Hematopoietic multipotent progenitor cell treated with erythropoietin and hydrocortisone succinate and interleukin-3 and kit ligand, for 4 days (in vitro differentiated cells): Measurements from ENCODE around the gene SUPT4H1.

Source experiments
- DNase-seq: peaks from one replicate; pipeline ENCODE4 v3.0.0-alpha.2; 2015

Gene SUPT4H1

DNA sequence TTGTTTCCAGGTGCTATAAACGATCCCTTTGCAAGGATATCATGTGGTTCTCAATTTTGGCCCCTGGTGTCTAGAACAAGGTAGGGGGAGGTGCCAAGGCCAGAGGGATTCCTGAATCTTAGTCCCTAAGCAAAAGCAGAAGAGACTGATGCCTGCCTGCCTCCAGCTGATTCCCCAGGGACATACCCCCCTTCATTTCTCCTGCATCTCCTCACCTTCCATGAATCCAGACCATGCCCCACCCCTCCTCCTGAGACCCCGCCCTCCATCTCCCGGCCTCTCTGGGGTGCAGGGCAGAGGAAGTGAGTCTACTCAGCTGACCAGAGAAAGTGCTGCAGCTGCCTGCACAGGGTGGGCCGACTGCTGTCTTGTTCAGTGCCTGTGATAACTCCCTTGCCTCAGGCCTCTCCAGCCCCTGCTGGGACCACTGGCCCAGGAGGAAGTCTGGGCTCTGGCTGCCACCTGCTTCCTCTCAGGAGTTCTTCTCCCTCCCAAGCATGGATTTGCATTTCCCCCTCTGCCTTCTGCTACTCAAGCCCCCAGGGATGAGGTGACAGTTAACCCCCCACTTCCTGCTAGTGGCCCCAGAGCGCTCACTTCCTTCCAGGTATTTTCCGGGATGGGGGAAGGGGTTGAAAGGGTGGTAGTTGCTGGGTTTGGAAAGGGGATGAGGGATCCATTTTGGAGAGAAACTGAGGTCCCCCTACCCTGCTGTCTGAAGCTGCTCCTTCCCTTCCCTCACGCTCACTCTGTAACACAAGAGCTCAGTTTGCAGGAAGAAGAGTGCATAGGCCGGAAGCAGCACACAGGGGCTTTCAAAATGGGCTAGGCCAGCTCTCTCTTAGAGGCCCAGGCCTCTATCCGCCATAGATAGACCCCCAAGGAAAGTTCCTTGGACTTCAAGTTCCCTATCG lies 12.9 kb downstream of the SUPT4H1 start:
- peak; percentile 93 for DNase-seq

DNA sequence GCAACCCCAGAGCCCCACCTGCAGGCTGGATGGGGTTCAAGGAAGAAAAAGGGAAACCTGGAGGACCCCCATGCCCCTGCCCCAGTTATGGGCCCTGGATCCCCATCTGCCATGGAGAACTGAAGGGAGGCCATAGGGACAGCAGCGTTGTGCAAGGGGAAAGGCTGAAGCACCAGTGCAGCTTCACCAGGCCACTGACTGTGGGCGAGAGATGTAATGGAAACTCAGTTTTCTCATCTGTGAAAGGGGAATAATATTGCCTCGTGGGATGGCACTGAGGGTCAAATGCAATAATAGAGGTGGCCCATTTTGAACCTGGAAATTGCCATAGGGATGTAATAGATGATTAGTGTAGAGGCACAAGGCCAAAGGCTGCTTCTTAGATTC lies 13.6 kb downstream of the SUPT4H1 start:
- DNase-seq: no peak

DNA sequence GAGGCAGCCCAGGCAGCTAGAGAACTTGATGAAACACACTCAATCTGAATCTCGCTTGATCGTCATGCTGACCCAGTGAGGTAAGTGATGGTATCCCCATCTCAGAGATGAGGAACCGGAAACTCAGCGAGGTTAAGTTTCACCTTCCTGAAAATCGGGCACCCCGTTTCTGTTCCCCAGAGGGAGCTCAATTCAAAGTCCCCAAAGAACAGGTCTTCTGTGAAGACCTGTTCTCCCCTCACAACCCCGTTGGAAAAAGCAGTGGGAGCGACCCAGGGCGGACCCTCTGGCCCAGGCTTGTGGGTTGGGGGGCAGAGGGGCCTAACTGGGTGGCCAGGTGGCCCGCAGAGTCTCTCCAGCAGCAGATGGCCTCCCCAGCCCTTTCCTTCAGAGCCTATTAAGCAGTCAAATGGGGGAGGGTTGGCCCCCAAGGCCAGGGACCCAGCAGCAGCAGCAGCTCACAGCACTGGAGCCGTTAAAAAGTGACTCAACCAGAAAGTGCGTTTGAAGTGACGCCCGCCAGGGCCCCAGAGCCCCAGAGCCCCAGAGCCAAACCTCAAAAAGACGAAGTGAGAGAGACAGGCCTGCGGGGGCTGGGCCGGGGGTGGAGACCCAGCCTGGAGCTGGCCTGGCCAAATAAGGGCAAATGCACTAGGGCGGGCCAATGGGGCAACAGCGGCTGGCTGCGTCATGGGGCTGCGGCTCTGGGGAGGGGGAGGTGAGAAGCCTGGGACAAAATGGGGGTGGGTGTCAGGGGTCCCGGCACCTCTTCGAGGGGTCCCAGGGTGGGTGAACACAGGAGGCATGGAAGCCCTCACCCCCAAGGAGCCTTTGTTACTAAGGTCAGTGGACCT lies 14.2 kb downstream of the SUPT4H1 start:
- peak; percentile 99 for DNase-seq

DNA sequence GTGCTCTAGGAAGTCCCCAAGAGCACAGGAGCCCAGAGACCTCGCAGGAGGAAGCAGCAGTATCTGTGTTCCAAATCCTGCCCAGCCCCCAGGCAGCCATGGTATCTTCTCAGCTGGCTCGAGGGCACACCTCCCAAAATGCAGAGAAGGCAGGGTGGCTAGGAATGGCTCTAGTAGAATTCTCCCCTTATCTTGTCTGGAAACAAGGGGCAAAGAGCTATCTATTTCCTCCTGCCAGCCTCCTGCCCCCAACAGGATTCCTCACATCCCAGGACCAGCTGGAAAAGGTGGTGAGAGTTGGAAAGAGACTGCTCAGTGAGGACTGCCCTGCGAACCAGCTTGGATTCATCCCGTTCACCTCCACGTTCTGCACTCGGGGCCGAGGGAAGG lies 14.8 kb downstream of the SUPT4H1 start:
- DNase-seq: peak; percentile 92

DNA sequence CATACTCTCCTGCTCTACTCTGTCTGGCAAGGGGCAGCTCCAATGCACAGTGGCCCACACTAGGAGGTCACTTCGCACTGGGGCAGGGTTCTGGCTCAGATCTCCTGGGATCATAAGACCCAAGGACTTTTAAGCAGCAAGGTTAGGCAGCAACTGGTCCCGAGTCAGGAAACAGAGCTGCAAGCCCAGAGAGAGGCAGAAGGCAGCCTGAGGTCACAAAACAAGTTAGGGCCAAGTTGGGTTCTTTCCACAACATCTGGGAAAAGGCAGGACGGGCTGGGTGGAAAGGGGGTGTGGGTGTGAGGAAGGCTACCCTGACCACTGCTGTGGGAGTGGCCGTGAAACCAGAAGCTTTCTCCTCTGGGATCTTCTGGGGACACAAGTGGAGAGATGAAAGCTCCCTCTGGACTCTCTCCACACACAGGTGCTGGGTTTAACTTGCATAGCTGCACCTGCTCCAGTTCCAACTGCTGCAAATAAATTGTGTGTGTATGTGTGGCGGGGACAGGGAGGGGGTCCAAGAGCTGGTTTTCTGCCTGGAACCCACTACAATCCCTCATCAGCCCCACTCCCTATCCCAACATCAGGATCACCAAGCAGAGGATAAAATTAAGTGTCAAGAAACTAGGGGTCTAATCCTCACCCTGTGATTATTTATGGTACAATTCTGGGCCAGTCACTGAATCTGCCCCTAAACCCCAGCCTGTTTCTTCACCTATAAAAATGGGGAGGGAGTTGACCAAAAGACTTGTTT lies 15.4 kb downstream of the SUPT4H1 start:
- peak; percentile 51 for DNase-seq

DNA sequence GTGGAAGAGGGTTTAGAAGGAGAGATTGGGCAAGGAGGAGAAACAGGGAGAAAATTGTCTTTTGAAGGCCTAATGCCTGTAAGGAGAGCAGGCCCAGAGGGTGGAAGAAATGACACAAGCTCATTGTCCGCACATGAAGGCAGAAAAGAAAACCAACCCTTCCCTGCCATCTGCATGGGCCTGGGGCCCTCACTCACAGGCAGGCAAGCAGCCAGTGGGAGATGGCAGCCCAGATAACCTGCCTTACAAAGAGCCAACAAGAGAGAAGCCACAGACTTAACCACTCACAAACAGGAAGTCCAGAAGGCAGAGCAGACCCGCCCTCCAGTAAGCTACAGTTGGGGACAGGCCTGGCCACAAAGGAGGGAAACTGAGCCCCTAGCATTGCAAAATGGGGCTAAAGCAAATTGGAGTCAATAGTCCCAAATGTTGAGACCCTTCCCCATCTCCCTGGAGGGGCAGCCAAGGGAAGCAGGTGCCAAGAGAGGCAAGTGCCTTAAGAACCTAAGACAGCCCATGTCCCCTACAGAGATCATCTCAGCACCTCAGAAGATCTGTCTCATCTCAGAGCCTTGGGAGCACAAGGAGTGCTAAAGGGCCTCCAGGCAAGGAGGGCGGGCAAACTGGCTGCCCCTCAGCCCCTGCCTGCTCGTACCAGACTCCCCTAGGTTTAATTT lies 16.1 kb downstream of the SUPT4H1 start:
- DNase-seq: peak; percentile 96

DNA sequence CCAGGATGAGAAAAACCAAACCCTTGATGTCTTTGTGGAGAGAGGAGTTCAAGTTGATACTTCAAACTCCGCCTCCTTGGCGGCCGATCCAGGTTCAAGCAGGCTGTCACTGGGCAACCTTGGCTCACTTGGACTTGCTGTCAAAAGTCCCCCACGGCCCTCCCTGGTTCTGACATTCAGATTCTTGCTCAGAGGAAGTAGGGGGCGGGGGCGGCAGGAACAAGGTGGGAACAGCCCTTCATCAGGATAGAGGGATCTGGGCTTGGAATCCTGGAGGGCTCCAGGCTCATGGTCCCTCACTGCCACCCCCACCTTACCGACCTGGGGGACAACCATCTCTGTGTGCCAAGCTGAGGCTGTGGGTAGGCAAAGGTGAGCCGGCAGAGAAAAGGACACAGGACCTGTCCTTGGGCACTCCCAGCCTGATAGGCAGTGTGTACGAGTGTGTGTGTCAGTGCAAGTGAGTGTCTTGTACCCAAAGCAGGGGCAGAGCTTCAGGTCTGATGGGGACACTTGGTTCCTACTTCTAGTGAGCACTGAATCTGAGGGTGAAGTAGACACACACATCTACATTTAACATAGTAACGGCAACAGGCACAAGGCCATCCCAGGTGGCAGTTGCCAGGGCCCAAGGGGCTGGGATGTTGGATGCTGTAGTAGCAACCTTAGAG lies 16.8 kb downstream of the SUPT4H1 start:
- DNase-seq: peak; percentile 66

DNA sequence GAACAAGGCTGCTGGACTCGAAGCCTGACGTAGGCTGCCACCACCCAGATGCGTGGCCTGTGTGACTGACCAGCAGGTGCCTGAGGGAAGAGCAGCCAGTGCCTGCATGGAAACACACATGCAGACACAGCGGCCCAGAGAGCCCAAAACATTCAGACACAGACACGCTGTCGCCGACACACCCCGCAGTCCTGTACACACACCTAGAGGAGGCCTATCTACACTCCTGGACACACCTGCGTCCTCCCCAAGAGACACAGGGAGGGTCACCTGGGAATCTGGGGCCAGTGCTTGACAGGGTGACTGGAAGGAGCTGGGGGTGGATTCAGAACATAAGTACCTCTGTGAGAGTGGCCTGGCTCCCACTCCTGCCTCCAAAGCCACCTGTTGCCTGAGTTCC lies 17.3 kb downstream of the SUPT4H1 start:
- no peak for DNase-seq

DNA sequence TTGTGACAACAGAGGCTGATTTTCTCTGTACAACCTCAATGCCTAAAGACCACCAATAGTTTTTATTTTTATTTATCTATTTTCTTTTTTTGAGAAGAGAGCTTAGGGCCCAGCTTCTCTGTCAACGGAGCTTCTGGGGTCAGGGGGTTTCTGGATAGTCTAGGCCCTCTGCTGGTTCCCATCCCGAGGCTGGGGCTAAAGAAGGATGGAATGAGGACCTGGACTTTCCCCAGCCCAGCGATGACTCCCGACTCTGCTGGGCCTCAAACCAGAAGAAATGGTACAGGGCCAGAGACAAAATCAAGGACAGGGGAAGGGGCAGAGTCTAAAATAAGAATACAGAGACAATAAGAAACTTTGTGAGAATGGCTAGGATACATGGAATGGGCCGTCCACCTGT lies 17.7 kb downstream of the SUPT4H1 start:
- DNase-seq: no peak

DNA sequence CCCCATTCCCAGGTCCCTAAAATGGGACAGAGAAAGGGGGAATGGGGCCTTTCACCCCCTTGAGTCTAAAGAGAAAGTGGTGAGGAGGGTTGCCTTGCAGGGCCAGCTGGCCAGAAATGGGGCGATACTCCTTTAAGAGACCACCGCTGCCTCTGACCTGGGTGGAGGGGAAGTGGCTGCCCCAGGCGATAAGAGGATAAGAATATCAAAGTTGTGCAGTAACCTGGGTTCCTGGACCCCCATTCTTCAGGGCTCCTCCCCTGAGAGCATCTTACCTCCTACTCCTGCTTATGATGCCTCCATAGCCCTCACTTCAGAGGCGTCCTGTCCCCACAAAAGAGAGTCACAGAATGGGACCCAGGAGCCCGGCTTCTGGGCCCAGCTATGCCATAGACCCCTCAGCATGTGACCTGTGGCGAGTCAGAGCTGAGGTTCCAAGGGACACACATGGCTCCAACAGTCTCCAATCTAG lies 18.2 kb downstream of the SUPT4H1 start:
- peak; percentile 95 for DNase-seq

DNA sequence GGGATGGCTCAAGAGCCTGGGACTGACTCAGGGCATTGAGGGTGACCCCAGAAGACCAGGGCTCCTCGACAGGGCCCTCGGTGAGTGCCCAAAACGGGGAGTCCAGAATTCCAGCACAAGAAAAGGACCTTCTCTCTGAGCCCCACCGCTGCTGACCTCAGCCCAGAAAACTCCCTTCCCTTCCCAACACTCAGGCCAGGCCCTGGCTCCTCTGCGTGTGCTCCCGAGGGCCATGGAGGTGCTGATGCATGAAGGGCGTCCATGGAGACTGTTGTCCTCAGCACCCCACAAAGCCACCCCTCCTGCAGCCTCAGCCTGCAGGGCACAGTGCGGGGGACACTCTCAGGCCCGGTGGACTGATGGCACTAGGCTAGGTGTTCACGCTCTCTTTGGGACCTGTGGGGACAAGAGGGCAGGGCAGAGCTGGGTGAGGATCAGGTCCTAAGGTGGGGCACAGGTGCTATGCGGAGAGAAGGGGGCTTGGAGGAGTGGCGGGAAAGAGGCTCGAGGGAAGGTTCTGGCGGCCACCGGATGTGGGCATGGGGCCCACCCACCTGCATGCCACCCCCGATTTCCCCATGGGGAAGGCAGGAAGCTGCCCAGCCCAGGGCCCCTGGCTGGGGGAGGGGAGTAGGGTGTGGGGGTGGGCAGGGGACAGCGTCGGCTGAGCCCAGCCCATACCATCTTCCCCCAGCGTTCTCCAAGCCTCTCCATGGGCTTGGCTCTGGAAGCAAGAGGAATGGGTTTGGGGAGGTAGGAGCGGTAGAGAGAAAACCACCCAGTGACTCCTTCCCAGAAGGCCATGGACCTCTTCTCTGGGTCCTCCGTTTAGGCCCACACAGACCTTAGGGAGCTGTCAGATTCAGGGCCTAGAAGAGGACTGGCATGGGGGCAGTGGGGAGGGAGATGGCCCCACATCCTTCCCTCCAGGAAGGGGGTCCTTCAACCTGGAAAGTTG lies 18.9 kb downstream of the SUPT4H1 start:
- DNase-seq: peak; percentile 92

DNA sequence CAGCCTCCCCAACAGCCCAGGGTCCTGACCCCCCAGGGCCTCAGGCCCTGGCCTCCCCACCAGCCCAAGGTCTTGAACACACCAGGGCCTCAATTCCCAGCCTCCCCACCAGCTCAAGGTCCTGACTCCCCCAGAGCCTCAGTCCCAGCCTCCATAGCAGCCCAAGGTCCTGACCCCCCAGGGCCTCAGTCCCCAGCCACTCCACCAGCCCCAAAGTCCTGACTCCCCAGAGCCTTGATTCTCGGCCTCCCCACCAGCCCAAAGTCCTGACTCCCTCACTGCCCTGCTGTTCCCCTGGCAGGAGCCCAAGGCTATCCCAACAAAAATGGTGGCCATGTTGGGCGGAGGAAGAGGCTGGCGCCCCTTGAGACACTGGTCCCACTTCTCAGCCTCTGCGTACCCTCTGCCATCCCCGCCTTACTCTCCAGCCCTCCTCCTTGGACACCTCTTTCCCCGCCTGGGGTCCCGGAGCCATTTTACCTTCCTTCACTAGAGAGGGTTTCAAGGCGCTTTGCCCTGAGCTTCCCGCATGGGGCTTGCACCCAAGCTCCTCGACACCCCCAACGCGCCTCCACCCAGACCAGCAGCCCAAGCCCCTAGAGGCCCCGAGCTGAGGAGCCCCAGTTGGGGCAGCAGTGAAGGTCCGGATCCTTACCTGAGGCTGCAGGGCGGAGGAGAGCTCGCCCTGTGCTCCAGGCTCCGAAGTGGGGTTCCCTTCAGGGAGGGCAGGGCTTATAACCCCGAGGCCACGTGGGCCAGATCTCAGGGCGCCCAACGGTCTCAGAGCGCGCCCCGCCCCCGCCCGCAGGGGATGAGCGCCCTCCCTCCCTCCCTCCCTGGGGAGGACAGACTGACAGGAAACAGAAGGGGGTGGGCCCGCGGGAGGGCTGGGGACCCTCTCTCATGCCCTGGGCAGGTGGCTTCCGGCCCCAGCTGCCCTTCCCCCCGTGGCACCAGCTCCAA lies 19.9 kb downstream of the SUPT4H1 start:
- peak; percentile 99 for DNase-seq

DNA sequence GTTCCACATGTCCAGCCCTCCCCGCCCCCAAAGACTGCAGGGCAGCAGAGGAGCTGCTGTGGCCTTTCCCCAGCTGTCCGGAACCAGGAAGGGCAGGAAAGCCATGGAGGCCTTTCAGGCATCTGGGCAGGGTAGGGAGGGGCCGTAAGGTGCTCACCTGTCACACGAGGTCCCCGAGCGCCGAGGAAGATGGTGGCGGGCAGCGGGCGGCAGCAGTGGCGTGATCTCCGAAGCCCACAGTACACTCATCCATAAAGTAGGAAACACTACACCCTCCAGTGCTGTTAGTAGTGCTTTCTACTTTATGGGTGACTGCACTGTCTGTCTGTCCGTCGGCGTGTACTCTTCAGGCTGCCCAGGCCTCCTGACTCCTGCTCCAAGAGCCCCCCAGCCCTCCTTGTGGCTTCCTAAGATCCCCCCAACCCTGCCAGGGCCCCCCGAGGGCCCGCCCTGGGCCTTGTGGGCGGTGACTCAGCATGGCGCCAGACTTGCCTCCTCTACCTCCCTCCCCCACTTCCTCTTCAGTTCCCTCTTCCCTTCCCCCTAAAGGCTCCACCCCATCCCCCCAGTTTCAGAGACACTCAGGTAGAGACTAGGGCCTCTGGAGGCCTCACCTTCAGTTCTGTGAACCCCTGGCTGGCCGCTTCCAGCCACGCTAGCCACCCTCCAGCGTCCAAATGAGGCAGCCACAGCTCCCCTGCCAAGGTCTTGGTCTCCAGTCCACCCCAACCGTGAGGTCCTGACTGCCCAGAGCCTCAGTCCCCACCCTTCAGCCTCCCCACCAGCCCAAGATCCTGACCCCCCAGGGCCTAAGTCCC lies 20.8 kb downstream of the SUPT4H1 start:
- peak; percentile 94 for DNase-seq

DNA sequence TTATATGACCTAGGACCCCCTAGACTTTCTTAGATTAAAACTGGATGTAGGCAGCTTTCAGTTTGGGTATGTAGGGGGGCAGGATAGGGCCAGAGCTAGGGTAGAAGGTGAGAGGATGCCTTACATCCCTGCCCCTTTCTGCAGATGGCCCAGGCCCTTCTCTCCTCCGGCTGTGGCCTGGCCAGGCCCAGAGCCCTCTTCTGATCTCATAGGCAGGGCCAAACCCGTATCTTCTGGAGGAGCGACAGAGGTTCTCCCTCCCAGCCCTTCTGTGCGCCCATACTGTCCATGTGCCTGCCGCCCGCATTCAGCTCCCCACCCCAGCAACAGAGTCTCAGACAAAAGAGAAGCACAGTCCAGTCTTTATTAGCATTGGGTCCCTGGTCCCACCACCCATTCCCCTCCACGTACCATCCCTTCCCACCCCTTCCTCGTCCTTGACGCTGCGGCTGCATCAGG lies 21.4 kb downstream of the SUPT4H1 start:
- DNase-seq: peak; percentile 56

DNA sequence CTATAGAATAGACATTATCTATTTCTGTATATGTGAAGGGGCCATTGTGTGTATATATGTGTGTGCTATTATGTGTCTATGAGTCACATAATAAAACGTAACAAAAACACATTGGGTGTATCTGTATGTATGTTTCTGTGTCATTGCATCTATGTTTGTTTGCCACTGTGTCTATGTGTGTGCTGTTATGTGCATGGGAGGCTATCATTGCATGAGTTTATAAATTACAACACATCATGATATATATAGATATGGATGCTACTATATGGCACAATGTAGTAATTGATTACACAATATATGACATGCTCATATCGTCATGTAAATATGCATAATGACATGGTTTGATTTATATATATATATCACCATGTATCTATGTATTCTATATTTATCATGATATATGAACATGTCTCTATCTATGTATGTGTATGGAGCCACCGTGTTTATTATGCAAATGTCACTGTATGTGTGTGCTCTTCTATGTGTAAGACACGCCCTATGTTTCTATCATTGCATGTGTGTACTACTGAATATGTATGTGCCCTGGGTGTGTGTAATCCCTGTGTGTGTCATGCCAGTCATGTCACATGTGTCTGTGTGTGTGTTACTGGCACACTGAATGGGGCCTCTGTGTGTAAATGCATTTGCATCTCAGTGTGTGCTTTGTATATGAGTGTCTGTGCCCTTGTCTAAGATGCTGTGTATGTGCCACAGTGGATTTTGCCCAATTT lies 22.0 kb downstream of the SUPT4H1 start:
- DNase-seq: peak; percentile 79

DNA sequence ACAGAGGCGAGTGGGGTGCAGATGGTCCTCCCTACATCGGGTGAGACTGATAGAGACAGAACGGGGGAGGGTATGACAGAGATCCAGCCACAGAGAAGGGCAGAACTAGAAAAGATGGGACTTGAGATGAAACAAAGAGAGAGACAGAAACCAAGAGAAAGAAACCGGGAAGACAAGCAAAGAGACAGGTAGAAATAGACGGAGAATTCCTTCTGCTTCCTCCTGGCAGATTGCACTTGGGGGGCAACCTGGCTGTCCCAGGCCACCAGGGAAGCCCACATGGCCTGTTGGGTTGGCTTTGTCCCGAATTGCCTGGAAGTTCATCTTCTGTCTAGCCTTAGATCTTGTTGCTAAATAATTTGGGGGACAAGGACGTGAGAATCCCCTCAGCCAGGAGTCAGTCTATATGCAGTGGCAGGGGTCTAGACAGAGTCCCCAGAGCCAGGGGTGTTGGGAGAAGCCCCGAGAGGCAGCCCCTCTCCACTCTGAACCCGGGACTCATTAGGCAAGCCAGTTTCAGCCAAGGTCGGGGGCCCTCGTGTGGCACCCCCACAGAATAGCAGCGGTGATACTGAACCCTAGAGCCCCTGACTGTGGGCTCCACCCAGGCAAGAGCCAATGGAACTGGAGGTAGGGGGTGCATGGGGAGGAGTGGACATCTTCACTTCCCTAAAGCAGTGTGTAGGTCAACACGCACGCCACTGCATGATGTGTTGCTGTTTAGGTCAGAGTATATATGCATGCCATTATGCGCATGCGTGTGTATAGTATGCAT lies 22.8 kb downstream of the SUPT4H1 start:
- DNase-seq: peak; percentile 98
